HepG2 (cell line): ENCODE data around the gene SRP9. TPM values are rescaled to one million over a fixed set of nuclear protein-coding genes. Genes with fewer than 3 reads are reported as not detected.

Source experiments
- HOMEZ ChIP-seq: IDR thresholded peaks from 2 replicates; pipeline ENCODE4 v1.6.1; 2016; ENCODE audit warnings: low read depth
- ISX ChIP-seq: sonication (generic); formaldehyde crosslinking; conservative IDR thresholded peaks from 2 replicates; pipeline ENCODE4 v1.5.0; 2020; ENCODE audit warnings: missing genetic modification reagents
- KDM4B ChIP-seq: sonication (generic); formaldehyde crosslinking; IDR thresholded peaks from 2 replicates; pipeline ENCODE4 v1.4.0; 2020; ENCODE audit warnings: missing genetic modification reagents
- KDM5A ChIP-seq: fragments of 200-600 bp; sonication (generic); IDR thresholded peaks from 2 replicates; pipeline ENCODE4 v1.7.0; 2018; ENCODE audit warnings: antibody characterized with exemption, mild to moderate bottlenecking, low read length, borderline replicate concordance
- MEIS2 ChIP-seq: sonication (generic); formaldehyde crosslinking; IDR thresholded peaks from 2 replicates; pipeline ENCODE4 v1.9.0; 2021; ENCODE audit warnings: mild to moderate bottlenecking, missing genetic modification reagents
- MIER2 ChIP-seq: IDR thresholded peaks from 2 replicates; pipeline ENCODE4 v1.6.1; 2016; ENCODE audit warnings: missing biosample characterization, missing genetic modification reagents
- PPARG ChIP-seq: conservative IDR thresholded peaks from 2 replicates; pipeline ENCODE4 v1.6.1; 2016; ENCODE audit warnings: missing biosample characterization, missing genetic modification reagents
- SETDB1 ChIP-seq: sonication (generic); formaldehyde crosslinking; IDR thresholded peaks from 2 replicates; pipeline ENCODE4 v1.5.1; 2020; ENCODE audit warnings: missing genetic modification reagents, mild to moderate bottlenecking, borderline replicate concordance
- YEATS2 ChIP-seq: sonication (generic); formaldehyde crosslinking; IDR thresholded peaks from 2 replicates; pipeline ENCODE4 v1.4.0; 2020; ENCODE audit warnings: missing genetic modification reagents, borderline replicate concordance
- ZBTB25 ChIP-seq: IDR thresholded peaks from 2 replicates; pipeline ENCODE4 v1.6.1; 2018; ENCODE audit warnings: missing genetic modification reagents
- ZFP90 ChIP-seq: sonication (generic); formaldehyde crosslinking; IDR thresholded peaks from 2 replicates; pipeline ENCODE4 v1.8.0; 2022; ENCODE audit warnings: missing genetic modification reagents, mild to moderate bottlenecking, inconsistent platforms, borderline replicate concordance
- ZNF251 ChIP-seq: sonication (generic); formaldehyde crosslinking; IDR thresholded peaks from 2 replicates; pipeline ENCODE4 v1.9.0; 2021; ENCODE audit warnings: mild to moderate bottlenecking, missing genetic modification reagents
- ZNF264 ChIP-seq: sonication (generic); formaldehyde crosslinking; IDR thresholded peaks from 2 replicates; pipeline ENCODE4 v1.4.0; 2020; ENCODE audit warnings: missing genetic modification reagents
- ZNF503 ChIP-seq: sonication (generic); formaldehyde crosslinking; IDR thresholded peaks from 2 replicates; pipeline ENCODE4 v1.4.0; 2020; ENCODE audit warnings: missing genetic modification reagents
- ZNF772 ChIP-seq: sonication (generic); formaldehyde crosslinking; IDR thresholded peaks from 2 replicates; pipeline ENCODE4 v1.5.0; 2020; ENCODE audit warnings: mild to moderate bottlenecking, missing genetic modification reagents
- ZSCAN31 ChIP-seq: sonication (generic); formaldehyde crosslinking; IDR thresholded peaks from 2 replicates; pipeline ENCODE4 v1.5.0; 2020; ENCODE audit warnings: low read depth, mild to moderate bottlenecking, missing genetic modification reagents
- ZSCAN9 ChIP-seq: IDR thresholded peaks from 2 replicates; pipeline ENCODE4 v1.6.1; 2016; ENCODE audit warnings: borderline replicate concordance
- polyA plus RNA-seq, 8 experiments: library from polyadenylated mRNA; depleted of rRNA in 3 of 8; stranded (reverse) in 7 of 8; unstranded in 1 of 8; fragments of >200 nt; fragmentation: Illumina TruSeq in 4 of 8; extraction: Trizol in 4 of 8; gene quantifications; 2 replicates each; pipeline versions ENCODE4 v1.2.1 to v1.2.3, GENCODE V29; 2011 to 2016; ENCODE audit warnings: low read depth in 4 of 8, missing spikeins in 1 of 8, mixed read lengths in 1 of 8; ENCODE audit not compliant: insufficient read depth in 1 of 8
- total RNA-seq, 5 experiments: library from RNA; depleted of rRNA; stranded (reverse); fragments of >200 nt; fragmentation: Illumina TruSeq; extraction: Trizol; gene quantifications; 2 replicates each; pipeline ENCODE4 v1.2.3, GENCODE V29; 2016; ENCODE audit warnings: low read depth in 1 of 5
- TF ChIP-seq, protein P1 (sequence below): IDR thresholded peaks from 2 replicates; pipeline ENCODE4 v1.6.1; 2018; ENCODE audit warnings: missing genetic modification reagents, mild to moderate bottlenecking, missing compliant biosample characterization
- TF ChIP-seq, protein P2 (sequence below): sonication (generic); formaldehyde crosslinking; IDR thresholded peaks from 2 replicates; pipeline ENCODE4 v1.4.0; 2020; ENCODE audit warnings: missing genetic modification reagents, borderline replicate concordance
- TF ChIP-seq, protein P3 (sequence below): sonication (generic); formaldehyde crosslinking; IDR thresholded peaks from 2 replicates; pipeline ENCODE4 v1.4.0; 2020; ENCODE audit warnings: missing genetic modification reagents
- TF ChIP-seq, protein P4 (sequence below): sonication (generic); formaldehyde crosslinking; IDR thresholded peaks from 2 replicates; pipeline ENCODE4 v1.4.0; 2020; ENCODE audit warnings: missing genetic modification reagents

SRP9 gene
- total and polyA plus RNA-seq, 2 of the 13 experiments (the other 11 are each of a cell fraction or from before 2014, with no cell fraction given), result 251 to 307 TPM

DNA sequence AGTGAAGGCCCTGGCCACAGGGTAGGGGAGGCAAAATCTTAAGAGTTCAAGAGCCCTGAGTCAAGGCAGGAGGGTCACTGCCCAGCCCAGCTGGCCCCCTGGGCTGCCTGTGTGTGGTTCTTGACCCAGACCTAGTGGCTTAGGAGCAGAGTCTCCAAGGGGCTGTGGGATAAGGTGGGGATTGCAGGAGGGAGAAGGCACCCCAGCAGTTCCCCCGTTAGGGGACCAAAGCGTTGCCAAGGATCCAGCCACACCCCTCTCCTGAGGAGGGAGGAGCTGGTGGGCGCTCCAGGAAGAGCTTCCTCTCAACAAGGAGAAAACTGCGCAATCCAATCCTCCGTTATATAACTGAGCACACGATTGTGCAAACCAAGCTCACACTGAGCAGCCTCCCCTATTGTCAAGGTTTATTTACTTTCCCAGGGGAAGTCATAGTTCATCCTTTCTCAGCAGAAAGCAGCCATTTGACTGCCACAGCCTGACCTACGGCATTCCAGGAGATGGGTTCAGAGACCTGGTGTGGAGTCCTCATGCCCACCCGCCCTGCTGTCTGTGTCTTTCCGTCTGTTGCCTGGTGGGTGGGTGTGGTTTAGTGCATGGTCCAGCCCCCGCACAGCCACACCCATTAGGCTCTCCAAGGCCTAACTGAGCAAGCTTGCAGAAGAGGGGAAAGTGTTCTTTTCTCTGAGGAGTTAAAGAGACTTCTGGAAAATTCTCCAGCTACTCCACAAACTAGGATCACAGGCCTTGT lies 35.8 kb downstream of the SRP9 start (continued):
- TF ChIP-seq ZFP90 (peak; percentile 90), KDM4B (CRISPR knock-in tag) (peak; percentile 49; the same call in 1 of the 2 replicates), ZSCAN9 (CRISPR knock-in tag) (peak; percentile 91), ZNF251 (CRISPR knock-in tag) (no peak), ISX (0 out of 2 replicates have a peak, but pooled peaks have one; percentile 60), HOMEZ (peak; percentile 92), ZNF264 (CRISPR knock-in tag) (peak; percentile 96), YEATS2 (CRISPR knock-in tag) (peak; percentile 82; the same call in 1 of the 2 replicates), MEIS2 (CRISPR knock-in tag) (peak; percentile 97), SETDB1 (CRISPR knock-in tag) (no peak), ZBTB25 (CRISPR knock-in tag) (peak; percentile 94), ZSCAN31 (CRISPR knock-in tag) (peak; percentile 78), KDM5A (no peak), ZNF772 (peak; percentile 97), PPARG (CRISPR knock-in tag) (peak; percentile 92), ZNF503 (CRISPR knock-in tag) (peak; percentile 96), MIER2 (CRISPR knock-in tag) (peak; percentile 69; the same call in 1 of the 2 replicates)
- TF ChIP-seq, protein P1, sequence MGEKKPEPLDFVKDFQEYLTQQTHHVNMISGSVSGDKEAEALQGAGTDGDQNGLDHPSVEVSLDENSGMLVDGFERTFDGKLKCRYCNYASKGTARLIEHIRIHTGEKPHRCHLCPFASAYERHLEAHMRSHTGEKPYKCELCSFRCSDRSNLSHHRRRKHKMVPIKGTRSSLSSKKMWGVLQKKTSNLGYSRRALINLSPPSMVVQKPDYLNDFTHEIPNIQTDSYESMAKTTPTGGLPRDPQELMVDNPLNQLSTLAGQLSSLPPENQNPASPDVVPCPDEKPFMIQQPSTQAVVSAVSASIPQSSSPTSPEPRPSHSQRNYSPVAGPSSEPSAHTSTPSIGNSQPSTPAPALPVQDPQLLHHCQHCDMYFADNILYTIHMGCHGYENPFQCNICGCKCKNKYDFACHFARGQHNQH, result peak; percentile 98
- TF ChIP-seq, protein P2, sequence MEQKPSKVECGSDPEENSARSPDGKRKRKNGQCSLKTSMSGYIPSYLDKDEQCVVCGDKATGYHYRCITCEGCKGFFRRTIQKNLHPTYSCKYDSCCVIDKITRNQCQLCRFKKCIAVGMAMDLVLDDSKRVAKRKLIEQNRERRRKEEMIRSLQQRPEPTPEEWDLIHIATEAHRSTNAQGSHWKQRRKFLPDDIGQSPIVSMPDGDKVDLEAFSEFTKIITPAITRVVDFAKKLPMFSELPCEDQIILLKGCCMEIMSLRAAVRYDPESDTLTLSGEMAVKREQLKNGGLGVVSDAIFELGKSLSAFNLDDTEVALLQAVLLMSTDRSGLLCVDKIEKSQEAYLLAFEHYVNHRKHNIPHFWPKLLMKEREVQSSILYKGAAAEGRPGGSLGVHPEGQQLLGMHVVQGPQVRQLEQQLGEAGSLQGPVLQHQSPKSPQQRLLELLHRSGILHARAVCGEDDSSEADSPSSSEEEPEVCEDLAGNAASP (CRISPR knock-in tag), result peak; percentile 95
- TF ChIP-seq, protein P3, sequence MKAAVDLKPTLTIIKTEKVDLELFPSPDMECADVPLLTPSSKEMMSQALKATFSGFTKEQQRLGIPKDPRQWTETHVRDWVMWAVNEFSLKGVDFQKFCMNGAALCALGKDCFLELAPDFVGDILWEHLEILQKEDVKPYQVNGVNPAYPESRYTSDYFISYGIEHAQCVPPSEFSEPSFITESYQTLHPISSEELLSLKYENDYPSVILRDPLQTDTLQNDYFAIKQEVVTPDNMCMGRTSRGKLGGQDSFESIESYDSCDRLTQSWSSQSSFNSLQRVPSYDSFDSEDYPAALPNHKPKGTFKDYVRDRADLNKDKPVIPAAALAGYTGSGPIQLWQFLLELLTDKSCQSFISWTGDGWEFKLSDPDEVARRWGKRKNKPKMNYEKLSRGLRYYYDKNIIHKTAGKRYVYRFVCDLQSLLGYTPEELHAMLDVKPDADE (CRISPR knock-in tag), result no peak
- TF ChIP-seq, protein P4, sequence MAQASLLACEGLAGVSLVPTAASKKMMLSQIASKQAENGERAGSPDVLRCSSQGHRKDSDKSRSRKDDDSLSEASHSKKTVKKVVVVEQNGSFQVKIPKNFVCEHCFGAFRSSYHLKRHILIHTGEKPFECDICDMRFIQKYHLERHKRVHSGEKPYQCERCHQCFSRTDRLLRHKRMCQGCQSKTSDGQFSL, result 0 out of 2 replicates have a peak, but pooled peaks have one; percentile 47
